ENCODE data around the gene BLOC1S6.
"Not testable (repeated sequence)": the region's sequence is repeated elsewhere in the genome, so short reads cannot be mapped to it uniquely, and the experiment has no call there.

Gene BLOC1S6

DNA sequence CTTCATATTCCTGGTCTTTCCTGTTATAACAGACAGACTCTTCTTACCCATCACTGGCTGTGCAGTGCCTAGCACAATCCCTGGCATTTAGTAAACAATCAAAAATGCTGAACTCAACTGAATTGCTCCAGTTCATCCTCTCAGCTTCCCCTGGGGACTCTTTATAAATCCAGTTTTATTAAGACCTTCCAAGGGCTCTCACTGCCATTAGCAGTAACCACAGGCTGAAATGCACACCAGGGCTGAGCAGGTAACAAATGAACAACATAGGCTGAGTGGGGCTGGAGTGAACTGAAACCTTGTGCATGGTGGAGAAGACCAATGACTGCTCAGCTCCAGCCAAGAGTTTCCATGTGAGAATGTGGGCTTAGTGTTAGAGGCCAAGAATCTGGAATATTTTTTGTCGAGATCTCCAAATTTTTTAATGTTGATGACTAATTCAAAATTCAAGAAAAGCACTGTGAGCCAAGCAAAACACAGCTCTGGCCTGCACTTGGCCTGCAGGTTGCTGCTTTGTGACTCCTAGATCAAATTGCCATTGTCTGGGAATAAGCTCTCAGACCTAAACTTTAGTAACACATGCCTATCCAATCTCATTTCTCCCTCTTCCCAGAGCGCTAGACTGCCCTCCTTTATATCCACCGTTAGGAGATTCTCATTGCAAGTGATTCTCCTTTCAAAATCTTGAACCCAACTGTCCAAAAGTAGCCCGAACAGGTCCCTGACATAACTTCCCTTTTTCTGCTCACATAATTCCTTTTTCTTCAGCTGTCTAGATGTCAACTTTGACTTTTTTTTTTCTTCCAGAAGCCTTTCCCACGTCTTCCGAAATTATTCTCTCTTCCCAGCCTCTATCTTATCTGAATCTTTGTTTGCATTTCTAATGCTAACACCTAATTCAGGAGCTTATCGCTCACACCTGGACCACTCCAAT is 55.1 kb downstream of the BLOC1S6 start:
- DNase-seq, result no peak

GRCh38 chr15:45644437-45644836 is 57.3 kb downstream of the BLOC1S6 start:
- DNase-seq, result peak; percentile 22

DNA sequence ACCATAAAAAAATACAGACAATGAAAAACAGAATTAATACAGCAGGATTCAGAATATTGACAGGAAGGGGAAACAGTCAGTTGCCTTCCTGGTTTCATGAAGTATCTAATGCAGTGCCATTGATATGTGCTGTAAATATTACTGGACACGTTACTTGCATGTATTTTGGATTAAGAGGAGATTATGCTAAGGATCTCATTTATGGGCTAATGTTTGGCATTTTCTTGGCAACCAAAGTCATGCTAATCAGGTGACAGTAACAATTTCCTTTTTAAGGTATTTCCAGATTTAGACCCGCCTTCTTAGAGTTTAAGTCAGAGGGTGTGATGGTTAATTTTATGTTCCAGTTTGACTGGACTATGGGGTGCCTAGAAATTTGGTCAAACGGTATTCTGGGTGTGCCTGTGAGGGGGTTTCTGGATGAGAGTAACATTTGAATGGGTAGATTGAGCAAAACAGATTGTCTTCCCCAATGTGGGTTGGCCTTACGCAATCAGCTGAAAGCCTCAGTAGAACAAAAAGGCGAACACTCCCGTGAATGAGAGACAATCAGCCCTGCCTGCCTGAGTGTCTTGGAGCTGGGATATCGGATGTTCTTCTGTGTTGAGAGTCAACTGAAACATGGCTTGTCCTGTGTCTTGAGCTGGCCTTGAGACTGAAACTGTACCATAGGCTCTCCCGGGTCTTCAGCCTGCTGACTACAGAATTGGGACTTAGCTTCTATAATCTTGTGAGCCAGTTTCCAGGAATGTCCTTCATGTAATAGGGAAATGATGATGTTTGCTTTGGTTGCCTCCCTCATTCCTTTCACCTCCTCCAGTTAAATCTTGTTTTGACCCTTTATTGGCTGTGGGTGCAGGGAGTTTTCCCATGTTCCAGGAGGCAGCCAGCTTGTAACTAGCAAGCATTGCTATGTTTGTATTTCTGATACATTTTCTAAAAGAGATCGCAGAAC is 58.1 kb downstream of the BLOC1S6 start:
- DNase-seq, result no peak

DNA sequence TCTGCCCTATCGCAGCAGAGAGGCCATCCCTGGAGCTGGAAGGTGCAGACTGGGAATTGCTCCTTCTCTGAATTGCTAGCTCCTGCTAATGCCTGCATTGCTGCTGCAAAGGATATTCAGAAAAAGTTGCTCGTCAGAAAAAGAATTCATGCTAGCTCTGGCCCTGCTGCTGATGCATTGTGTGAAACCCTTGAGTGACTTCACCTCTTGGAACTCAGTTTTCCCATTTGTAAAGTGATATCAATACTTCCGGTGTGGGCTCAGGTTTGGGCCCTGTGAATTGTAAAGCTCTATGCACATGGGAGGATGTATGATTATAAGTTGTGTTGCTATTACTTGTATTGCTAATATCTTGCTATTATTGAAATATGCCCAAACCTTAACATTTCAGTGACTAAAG is 59.0 kb downstream of the BLOC1S6 start:
- no peak for DNase-seq

GRCh38 chr15:45647828-45648227 is 60.6 kb downstream of the BLOC1S6 start:
- no peak for DNase-seq

DNA sequence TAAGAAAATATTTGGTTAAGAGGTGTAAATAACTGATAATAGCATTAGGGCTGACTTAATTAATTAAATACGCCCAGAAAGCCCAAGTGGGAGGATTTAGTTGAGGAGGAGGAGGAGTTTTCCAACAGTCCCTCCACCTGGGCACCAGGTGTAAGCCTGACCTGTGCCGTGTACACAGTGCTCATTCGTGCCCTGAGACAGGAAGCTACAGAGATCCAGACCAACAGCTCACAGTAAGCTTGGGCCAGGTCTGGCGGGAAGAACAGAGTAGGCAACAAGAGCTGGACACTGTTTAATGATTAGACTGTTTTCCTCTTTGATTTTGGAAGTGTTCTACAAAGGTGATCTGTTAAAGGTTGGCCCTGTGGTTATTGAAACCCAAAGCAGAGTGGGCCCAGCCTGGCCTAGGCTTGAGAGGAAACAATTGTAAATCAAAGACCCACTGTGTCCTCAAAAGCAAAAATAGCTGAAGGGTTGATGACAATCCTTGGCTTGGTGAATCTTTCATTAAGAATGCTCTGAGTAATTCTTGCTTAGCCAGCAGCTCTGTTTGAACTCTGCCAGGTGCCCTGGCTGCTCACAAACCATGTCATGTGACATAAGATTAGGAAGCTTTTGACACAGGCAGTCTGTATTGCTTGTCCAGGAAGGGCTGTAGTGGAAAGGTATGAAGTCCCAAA is 61.5 kb downstream of the BLOC1S6 start:
- DNase-seq, result no peak

GRCh38 chr15:45650007-45650406 is 62.8 kb downstream of the BLOC1S6 start:
- DNase-seq, result not testable (repeated sequence)

DNA sequence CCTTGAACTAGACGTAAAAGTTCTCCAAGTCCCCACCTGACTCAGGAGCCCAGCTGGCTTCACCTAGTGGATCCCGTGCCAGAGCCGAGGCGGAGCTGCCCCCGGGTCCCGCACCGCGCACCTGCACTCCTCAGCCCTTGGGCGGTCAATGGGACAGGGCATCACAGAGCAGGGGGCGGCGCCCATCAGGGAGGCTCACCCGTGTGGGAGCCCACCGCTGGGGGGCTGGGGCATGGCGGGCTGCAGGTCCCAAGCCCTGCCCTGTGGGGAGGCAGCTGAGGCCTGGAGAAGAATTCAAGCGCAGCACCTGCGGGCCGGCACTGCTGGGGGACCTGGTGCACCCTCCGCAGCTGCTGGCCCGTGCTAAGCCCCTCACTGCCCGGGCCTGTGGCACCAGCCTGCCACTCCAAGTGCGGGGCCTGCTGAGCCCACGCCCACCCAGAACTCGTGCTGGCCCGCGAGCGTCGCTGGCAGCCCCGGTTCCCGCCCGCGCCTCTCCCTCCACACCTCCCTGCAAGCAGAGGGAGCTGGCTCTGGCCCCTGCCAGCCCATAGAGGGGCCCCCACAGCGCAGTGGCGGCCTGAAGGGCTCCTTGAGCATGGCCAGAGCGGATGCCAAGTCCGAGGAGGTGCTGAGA is 63.8 kb downstream of the BLOC1S6 start:
- DNase-seq, result no peak

DNA sequence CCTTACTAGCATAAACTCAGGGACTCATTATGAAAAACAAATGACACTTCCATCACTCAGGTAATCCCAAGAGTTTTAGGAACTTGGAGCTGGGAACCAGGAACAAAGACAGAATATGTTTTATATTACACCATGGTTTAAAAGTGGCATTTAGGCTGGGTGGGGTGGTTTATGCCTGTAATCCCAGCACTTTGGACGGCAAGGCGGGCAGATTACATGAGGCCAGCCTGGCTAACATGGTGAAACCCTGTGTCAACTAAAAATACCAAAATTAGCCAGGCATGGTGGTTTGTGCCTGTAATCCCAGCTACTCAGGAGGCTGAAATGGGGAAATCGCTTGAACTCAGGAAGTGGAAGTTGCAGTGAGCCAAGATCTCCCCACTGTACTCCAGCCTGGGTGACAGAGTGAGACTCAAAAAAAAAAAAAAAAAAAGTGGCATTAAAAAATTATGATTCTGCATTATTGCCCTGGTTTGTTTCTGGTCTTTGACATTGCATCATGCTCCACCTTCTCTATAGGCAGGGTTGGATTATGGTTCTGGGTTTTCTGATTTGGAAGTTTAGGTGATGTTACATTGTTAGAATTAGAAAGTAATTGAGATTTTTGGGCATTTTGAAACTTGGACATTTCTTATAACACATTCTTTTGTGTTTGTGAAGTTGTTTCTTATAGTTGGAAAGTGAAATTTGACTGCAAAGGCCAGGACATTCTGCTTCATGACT is 66.7 kb downstream of the BLOC1S6 start:
- no peak for DNase-seq

DNA sequence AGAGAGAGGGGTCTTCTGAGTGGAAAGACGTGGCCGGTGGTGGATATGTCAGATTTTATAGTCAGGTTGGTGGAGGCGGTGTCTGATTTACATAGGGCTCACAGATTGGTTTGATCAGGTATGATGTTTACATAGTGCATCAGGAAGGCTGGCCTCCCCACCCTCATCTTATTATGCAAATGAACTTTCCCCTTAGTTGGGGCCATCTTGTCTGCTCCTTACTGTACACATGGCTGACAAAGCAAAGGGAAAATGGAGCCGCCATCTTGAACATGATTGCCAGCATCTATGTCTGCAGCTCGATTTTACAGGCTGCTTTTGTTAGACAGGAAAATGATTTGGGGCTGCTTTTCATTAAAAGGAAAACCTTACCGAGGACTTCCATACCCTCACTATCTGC is 67.6 kb downstream of the BLOC1S6 start:
- DNase-seq, result no peak

GRCh38 chr15:45657254-45657653 is 70.1 kb downstream of the BLOC1S6 start:
- no peak for DNase-seq

- no peak for DNase-seq
Observed at GRCh38 chr15:45657764-45658545, 70.8 kb downstream of the BLOC1S6 start.
